ENCODE results near the gene LAMB3. TPM values are rescaled to one million over a fixed set of nuclear protein-coding genes. Genes with fewer than 3 reads are reported as not detected.

The LAMB3 gene
- total RNA-seq, 1 experiment from 2014 or later = 0.85 TPM

DNA sequence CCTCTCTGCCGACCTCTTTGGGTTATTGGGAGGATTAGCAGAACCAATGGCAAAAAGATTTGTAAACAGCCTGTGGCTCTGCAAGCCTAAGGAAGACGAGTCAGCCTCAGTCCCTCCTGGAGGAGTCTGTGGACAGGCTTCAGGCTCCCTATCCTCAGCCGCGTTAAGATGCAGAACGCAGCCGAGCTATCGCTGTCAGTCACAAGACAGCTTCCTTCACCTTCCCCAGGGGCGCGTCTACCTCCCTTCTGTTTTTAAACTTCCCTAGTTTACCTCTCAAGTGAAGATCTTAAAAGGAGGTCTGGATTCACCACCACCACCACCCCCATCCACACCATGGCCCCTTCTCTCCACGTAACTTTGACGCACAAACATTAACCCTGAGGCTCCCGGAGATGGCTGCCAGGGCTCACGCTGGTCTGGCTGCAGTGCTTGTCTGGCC lies 68.0 kb downstream of the LAMB3 start (continued):
- TF ChIP-seq ZNF512 (CRISPR knock-in tag; IDR thresholded peaks at IDR 0.05; ENCODE audit: borderline replicate concordance) (no peak), ESRRA (CRISPR knock-in tag; IDR thresholded peaks at IDR 0.05; ENCODE audit: borderline replicate concordance) (no peak), ZNF138 (CRISPR knock-in tag; conservative IDR thresholded peaks at IDR 0.05) (no peak), FOXK1 (CRISPR knock-in tag; IDR thresholded peaks at IDR 0.05) (no peak), ZNF416 (CRISPR knock-in tag; IDR thresholded peaks at IDR 0.05) (no peak), GABPB1 (CRISPR knock-in tag; IDR thresholded peaks at IDR 0.05) (no peak), TEAD1 (CRISPR knock-in tag; IDR thresholded peaks at IDR 0.05) (no peak), IRF2 (CRISPR knock-in tag; IDR thresholded peaks at IDR 0.05; ENCODE audit: borderline replicate concordance, low read depth) (no peak), EMX1 (CRISPR knock-in tag; IDR thresholded peaks at IDR 0.05) (no peak), GRHL2 (CRISPR knock-in tag; IDR thresholded peaks at IDR 0.05; ENCODE audit: insufficient replicate concordance, severe bottlenecking) (no peak)

- peak; percentile 86 for ATAC-seq
- ChIA-PET POLR2A (no interaction called here), CTCF (interaction anchor here (0.7 to 4.3 kb wide), 16 partner anchors 10 to 375 kb away, joined by 3 to 30 read pairs (median 5); no protein-coding TSS in a partner anchor)
- TF ChIP-seq, protein P1, sequence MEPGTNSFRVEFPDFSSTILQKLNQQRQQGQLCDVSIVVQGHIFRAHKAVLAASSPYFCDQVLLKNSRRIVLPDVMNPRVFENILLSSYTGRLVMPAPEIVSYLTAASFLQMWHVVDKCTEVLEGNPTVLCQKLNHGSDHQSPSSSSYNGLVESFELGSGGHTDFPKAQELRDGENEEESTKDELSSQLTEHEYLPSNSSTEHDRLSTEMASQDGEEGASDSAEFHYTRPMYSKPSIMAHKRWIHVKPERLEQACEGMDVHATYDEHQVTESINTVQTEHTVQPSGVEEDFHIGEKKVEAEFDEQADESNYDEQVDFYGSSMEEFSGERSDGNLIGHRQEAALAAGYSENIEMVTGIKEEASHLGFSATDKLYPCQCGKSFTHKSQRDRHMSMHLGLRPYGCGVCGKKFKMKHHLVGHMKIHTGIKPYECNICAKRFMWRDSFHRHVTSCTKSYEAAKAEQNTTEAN (CRISPR knock-in tag; IDR thresholded peaks at IDR 0.05) = no peak
- TF ChIP-seq, protein P2, sequence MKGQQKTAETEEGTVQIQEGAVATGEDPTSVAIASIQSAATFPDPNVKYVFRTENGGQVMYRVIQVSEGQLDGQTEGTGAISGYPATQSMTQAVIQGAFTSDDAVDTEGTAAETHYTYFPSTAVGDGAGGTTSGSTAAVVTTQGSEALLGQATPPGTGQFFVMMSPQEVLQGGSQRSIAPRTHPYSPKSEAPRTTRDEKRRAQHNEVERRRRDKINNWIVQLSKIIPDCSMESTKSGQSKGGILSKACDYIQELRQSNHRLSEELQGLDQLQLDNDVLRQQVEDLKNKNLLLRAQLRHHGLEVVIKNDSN (CRISPR knock-in tag; IDR thresholded peaks at IDR 0.05) = no peak
- no peak for TF ChIP-seq TP53 (CRISPR knock-in tag; IDR thresholded peaks at IDR 0.05)
- Mint-ChIP-seq H3K9me3 (peaks cover 6% of the 10 kb centered on the region), H3K4me1 (no peaks in the 10 kb centered on the region; the same call in 1 of the 2 replicates), H3K27ac (no peak within 1 kb of the TSS), H3K36me3 (no peaks in the 10 kb centered on the region), H3K27me3 (ENCODE audit: low read depth) (no peaks in the 10 kb centered on the region; the same call in 1 of the 2 replicates), H3K4me3 (no peak within 1 kb of the TSS)
- DNase-seq (ENCODE audit: low spot score) = peak; percentile 36
Measured at GRCh38 chr1:209583408-209583807, 68.8 kb downstream of the LAMB3 start, which contains the start of gene CAMK1G. TSS of gene CAMK1G (plus strand) at chr1:209583714. CDS start at chr1:209594984, 11,270 bp downstream.

- H3K27me3 Mint-ChIP-seq (ENCODE audit: low read depth) = peaks cover 2% of the 10 kb centered on the region; the same call in 1 of the 2 replicates
- H3K4me3 Mint-ChIP-seq = no peak overlapping the region
- peaks cover 10% of the 10 kb centered on the region for H3K4me1 Mint-ChIP-seq
- ATAC-seq (no peak), DNase-seq (ENCODE audit: low spot score) (no peak)
- no peaks in the 10 kb centered on the region for H3K9me3 Mint-ChIP-seq
- ChIA-PET CTCF (no interaction called here), POLR2A (no interaction called here)
- H3K36me3 Mint-ChIP-seq = no peaks in the 10 kb centered on the region
- H3K27ac Mint-ChIP-seq = no peak overlapping the region
- TF ChIP-seq MXD4 (CRISPR knock-in tag; IDR thresholded peaks at IDR 0.05; ENCODE audit: borderline replicate concordance) (no peak), E2F5 (CRISPR knock-in tag; IDR thresholded peaks at IDR 0.05) (no peak), ZNF671 (CRISPR knock-in tag; IDR thresholded peaks at IDR 0.05) (no peak), FOXP4 (CRISPR knock-in tag; IDR thresholded peaks at IDR 0.05) (no peak), IRF1 (CRISPR knock-in tag; IDR thresholded peaks at IDR 0.05) (no peak), JUN (CRISPR knock-in tag; IDR thresholded peaks at IDR 0.05) (no peak), PRRX2 (CRISPR knock-in tag; IDR thresholded peaks at IDR 0.05) (no peak)
- TF ChIP-seq, protein P3, sequence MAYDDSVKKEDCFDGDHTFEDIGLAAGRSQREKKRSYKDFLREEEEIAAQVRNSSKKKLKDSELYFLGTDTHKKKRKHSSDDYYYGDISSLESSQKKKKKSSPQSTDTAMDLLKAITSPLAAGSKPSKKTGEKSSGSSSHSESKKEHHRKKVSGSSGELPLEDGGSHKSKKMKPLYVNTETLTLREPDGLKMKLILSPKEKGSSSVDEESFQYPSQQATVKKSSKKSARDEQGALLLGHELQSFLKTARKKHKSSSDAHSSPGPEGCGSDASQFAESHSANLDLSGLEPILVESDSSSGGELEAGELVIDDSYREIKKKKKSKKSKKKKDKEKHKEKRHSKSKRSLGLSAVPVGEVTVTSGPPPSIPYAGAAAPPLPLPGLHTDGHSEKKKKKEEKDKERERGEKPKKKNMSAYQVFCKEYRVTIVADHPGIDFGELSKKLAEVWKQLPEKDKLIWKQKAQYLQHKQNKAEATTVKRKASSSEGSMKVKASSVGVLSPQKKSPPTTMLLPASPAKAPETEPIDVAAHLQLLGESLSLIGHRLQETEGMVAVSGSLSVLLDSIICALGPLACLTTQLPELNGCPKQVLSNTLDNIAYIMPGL (CRISPR knock-in tag; IDR thresholded peaks at IDR 0.05) = no peak
Measured at GRCh38 chr1:209580577-209580976, 71.6 kb downstream of the LAMB3 start.
